Erythroblast (primary cell): Measurements from ENCODE around the gene OR5B2.

Experiments
- GATA1 ChIP-seq: IDR thresholded peaks from 2 replicates; pipeline ENCODE4 v1.6.1; 2011; ENCODE audit warnings: low read depth, mild to moderate bottlenecking, control low read depth, low read length, moderate library complexity
- POLR2A ChIP-seq: IDR thresholded peaks from 2 replicates; pipeline ENCODE4 v1.6.1; 2011; ENCODE audit warnings: mild to moderate bottlenecking, low read length

DNA sequence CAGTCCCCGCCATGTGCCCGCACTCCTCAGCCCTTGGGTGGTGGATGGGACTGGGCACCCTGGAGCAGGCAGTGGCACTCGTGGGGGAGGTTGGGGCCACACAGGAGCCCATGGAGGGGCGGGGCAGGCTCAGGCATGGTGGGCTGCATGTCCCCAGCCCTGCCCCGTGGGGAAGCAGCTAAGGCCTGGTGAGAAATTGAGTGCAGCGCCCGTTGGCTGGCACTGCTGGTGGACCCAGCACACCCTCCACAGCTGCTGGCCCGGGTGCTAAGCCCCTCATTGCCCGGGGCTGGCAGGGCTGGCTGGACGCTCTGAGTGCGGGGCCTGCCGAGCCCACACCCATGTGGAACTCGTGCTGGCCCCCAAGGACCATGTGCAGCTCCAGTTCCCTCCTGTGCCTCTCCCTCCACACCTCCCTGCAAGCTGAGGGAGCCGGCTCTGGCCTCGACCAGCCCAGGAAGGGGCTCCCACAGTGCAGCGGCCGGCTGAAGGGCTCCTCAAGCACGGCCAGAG, 37.3 kb downstream of the OR5B2 start:
- TF ChIP-seq POLR2A (no peak), GATA1 (no peak)
